ENCODE results near the gene DLGAP1. TPM values are rescaled to one million over a fixed set of nuclear protein-coding genes. Genes with fewer than 3 reads are reported as not detected.

DLGAP1 gene
- total RNA-seq, 1 experiment from 2014 or later, result 23.2 TPM

DNA sequence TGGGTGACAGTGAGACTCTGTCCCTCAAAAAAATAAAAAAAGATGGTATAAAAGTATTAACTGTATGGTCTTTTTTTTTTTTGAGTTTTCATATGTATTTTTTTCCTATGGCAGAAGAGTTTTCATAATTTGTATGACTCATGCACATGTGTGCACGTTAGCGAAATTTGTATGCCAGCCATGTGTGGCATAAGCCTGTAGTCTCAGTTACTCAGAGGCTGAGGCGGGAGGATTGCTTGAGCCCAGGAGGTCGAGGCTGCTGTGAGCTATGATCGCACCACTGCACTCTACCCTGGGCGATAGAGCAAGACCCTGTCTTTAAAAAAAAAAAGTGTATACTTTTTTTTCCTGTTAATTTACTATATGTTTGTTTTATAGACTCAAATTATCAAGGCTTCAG, 844.3 kb downstream of the DLGAP1 start:
- Histone ChIP-seq H2BK12ac (ENCODE audit: insufficient read length, low read depth, low read length) (no peak overlapping the region), H4K8ac (replicated peaks; ENCODE audit: insufficient read length, low read depth, low read length) (no peak overlapping the region), H2BK5ac (ENCODE audit: insufficient read length, low read length) (no peak overlapping the region), H2BK15ac (ENCODE audit: low read depth, low read length) (no peak overlapping the region), H3K4me2 (ENCODE audit: insufficient read depth, insufficient read length, low read length) (no peak overlapping the region), H2BK20ac (ENCODE audit: low read depth, low read length, poor library complexity, severe bottlenecking) (no peak overlapping the region), H4K5ac (ENCODE audit: insufficient read length, low read depth, low read length) (no peak overlapping the region), H3K79me1 (ENCODE audit: insufficient read depth, low read depth, low read length, poor library complexity, severe bottlenecking) (no peaks in the 10 kb centered on the region), H3K4ac (ENCODE audit: low read depth, low read length) (no peak overlapping the region), H3K18ac (ENCODE audit: insufficient read length, low read depth, low read length) (no peak overlapping the region), H3K9ac (ENCODE audit: extremely low read depth, insufficient read length, low read length) (no peak overlapping the region), H3T11ph (ENCODE audit: low read length) (no peak overlapping the region), H3K23me2 (ENCODE audit: insufficient read length, low read depth, low read length, poor library complexity, severe bottlenecking) (no peaks in the 10 kb centered on the region), H4K20me1 (ENCODE audit: control insufficient read depth, insufficient read depth, insufficient read length) (no peaks in the 10 kb centered on the region), H4K91ac (ENCODE audit: insufficient read length, low read depth, low read length) (no peak overlapping the region), H3K27me3 (ENCODE audit: insufficient read depth, low read length) (no peaks in the 10 kb centered on the region), H2AFZ (ENCODE audit: low read length) (no peak overlapping the region), H3K14ac (ENCODE audit: insufficient read depth, low read length) (no peak overlapping the region), H3K79me2 (ENCODE audit: insufficient read depth, low read length) (no peaks in the 10 kb centered on the region; the same call in 1 of the 2 replicates), H3K9me3 (ENCODE audit: control insufficient read depth, low read depth, low read length) (no peaks in the 10 kb centered on the region), H3K56ac (ENCODE audit: insufficient read length, low read depth, low read length) (no peak overlapping the region), H2AK5ac (ENCODE audit: insufficient read length, low read length) (no peak overlapping the region), H3K27ac (ENCODE audit: insufficient read length, low read depth, low read length) (no peak overlapping the region), H3K4me1 (ENCODE audit: insufficient read depth, low read length) (peaks cover 6% of the 10 kb centered on the region; the same call in 1 of the 2 replicates), H2BK120ac (ENCODE audit: low read depth, low read length, poor library complexity, severe bottlenecking) (no peak overlapping the region), H3K23ac (ENCODE audit: insufficient read length, low read depth, low read length) (no peak overlapping the region)
- Mint-ChIP-seq H3K4me3 (no peak overlapping the region), H3K36me3 (ENCODE audit: insufficient read depth in 1 of 3, low read depth in 3 of 3) (peaks cover 22 to 35% (median 23%) of the 10 kb centered on the region in 3 experiments), H3K9me3 (no peaks in the 10 kb centered on the region), H3K27ac (no peak overlapping the region), H3K4me1 (peaks cover 28 to 34% of the 10 kb centered on the region in 2 experiments), H3K27me3 (ENCODE audit: low read depth) (no peaks in the 10 kb centered on the region)
- TF ChIP-seq, protein P1, sequence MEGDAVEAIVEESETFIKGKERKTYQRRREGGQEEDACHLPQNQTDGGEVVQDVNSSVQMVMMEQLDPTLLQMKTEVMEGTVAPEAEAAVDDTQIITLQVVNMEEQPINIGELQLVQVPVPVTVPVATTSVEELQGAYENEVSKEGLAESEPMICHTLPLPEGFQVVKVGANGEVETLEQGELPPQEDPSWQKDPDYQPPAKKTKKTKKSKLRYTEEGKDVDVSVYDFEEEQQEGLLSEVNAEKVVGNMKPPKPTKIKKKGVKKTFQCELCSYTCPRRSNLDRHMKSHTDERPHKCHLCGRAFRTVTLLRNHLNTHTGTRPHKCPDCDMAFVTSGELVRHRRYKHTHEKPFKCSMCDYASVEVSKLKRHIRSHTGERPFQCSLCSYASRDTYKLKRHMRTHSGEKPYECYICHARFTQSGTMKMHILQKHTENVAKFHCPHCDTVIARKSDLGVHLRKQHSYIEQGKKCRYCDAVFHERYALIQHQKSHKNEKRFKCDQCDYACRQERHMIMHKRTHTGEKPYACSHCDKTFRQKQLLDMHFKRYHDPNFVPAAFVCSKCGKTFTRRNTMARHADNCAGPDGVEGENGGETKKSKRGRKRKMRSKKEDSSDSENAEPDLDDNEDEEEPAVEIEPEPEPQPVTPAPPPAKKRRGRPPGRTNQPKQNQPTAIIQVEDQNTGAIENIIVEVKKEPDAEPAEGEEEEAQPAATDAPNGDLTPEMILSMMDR (conservative IDR thresholded peaks at IDR 0.05), result no peak
- DNase-seq, result no peak
- WGBS (ENCODE audit: extremely low coverage, insufficient read length, low lambda C conversion rate), result no CpG with 5 or more reads among the region's 6 CpGs
